MM.1S (cell line): ENCODE results near the gene PSTPIP2.

Source experiments
- DNase-seq: peaks from one replicate; pipeline ENCODE4 v3.0.0-alpha.2; 2015
- H2AFZ ChIP-seq: fragments of 300-600 bp; sonication (generic); 2 replicates; pipeline ENCODE4 v1.6.0; 2016; ENCODE audit warnings: antibody characterized with exemption, low read length
- H3F3A ChIP-seq: fragments of 300-600 bp; sonication (generic); 2 replicates; pipeline ENCODE4 v1.6.1; 2016; ENCODE audit warnings: mild to moderate bottlenecking, antibody characterized with exemption, low read length, moderate library complexity, mixed read lengths; ENCODE audit not compliant: insufficient read depth
- H3K27ac ChIP-seq: fragments of 300-600 bp; sonication (generic); 2 replicates; pipeline ENCODE4 v1.5.1; 2016; ENCODE audit warnings: mild to moderate bottlenecking, low read length
- H3K27me3 ChIP-seq: fragments of 300-600 bp; sonication (generic); replicated peaks from 2 replicates; pipeline ENCODE4 v1.6.0; 2016; ENCODE audit warnings: low read length; ENCODE audit not compliant: insufficient read depth
- H3K36me3 ChIP-seq: fragments of 300-600 bp; sonication (generic); replicated peaks from 2 replicates; pipeline ENCODE4 v1.6.1; 2016; ENCODE audit warnings: mild to moderate bottlenecking, low read length, mixed read lengths; ENCODE audit not compliant: insufficient read depth
- H3K4me1 ChIP-seq: fragments of 300-600 bp; sonication (generic); 2 replicates; pipeline ENCODE4 v1.6.1; 2016; ENCODE audit warnings: low read length, mixed read lengths
- H3K4me2 ChIP-seq: fragments of 300-600 bp; sonication (generic); 2 replicates; pipeline ENCODE4 v1.6.0; 2016; ENCODE audit warnings: low read depth, low read length
- H3K4me3 ChIP-seq: fragments of 300-600 bp; sonication (generic); 2 replicates; pipeline ENCODE4 v1.5.1; 2016; ENCODE audit warnings: low read length, mixed read lengths
- H3K79me2 ChIP-seq: fragments of 300-600 bp; sonication (generic); 2 replicates; pipeline ENCODE4 v1.6.1; 2016; ENCODE audit warnings: mixed run types, low read length, mixed read lengths
- H3K9ac ChIP-seq: fragments of 300-600 bp; sonication (generic); 2 replicates; pipeline ENCODE4 v1.6.1; 2016; ENCODE audit warnings: low read length, mixed read lengths
- H3K9me2 ChIP-seq: fragments of 300-600 bp; sonication (generic); replicated peaks from 2 replicates; pipeline ENCODE4 v1.6.1; 2016; ENCODE audit warnings: mild to moderate bottlenecking, low read length, mixed read lengths; ENCODE audit not compliant: insufficient read depth
- H3K9me3 ChIP-seq: fragments of 300-600 bp; sonication (generic); replicated peaks from 2 replicates; pipeline ENCODE4 v1.6.1; 2016; ENCODE audit warnings: mild to moderate bottlenecking, low read length, mixed read lengths; ENCODE audit not compliant: insufficient read depth
- H4K20me1 ChIP-seq: fragments of 300-600 bp; sonication (generic); 2 replicates; pipeline ENCODE4 v1.6.1; 2016; ENCODE audit warnings: mild to moderate bottlenecking, low read length, moderate library complexity, mixed read lengths; ENCODE audit not compliant: insufficient read depth
- EZH2 ChIP-seq: fragments of 300-600 bp; sonication (generic); optimal IDR thresholded peaks from 2 replicates; pipeline ENCODE3; 2017; ENCODE audit warnings: low read depth, mild to moderate bottlenecking, antibody characterized with exemption, low read length, mixed read lengths
- EZH2phosphoT487 ChIP-seq: fragments of 300-600 bp; sonication (generic); IDR thresholded peaks from 2 replicates; pipeline ENCODE4 v1.6.1; 2018; ENCODE audit warnings: antibody characterized with exemption, low read length
- TF ChIP-seq, protein P1 (sequence below): fragments of 300-600 bp; sonication (generic); IDR thresholded peaks from 2 replicates; pipeline ENCODE4 v1.5.1; 2016; ENCODE audit warnings: antibody characterized with exemption, low read length, mixed read lengths

Gene PSTPIP2

DNA sequence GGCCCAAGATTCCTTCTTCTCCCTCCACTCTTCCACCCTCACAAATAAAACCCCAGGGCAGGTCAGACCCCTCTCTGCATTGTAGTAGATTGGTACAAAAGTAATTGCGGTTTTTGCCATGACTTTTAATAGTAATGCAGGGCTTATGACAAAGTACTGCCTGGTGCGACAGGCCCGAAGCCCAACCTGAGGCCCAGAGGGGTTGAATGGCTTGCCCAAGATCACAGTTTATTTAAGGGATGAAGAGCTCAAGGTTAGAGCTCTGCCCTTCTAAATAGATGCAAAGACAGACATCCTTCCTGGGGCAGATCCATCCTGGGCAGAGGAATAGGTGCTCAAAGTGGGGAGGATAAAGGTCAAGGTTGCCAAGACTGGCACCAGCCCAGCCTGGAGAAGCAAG, 899 bp upstream of the PSTPIP2 start:
- H3K27ac ChIP-seq: no peak overlapping the region
- H3K36me3 ChIP-seq: no peaks in the 10 kb centered on the region
- TF ChIP-seq EZH2 (no peak), EZH2phosphoT487 (no peak)
- TF ChIP-seq, protein P1, sequence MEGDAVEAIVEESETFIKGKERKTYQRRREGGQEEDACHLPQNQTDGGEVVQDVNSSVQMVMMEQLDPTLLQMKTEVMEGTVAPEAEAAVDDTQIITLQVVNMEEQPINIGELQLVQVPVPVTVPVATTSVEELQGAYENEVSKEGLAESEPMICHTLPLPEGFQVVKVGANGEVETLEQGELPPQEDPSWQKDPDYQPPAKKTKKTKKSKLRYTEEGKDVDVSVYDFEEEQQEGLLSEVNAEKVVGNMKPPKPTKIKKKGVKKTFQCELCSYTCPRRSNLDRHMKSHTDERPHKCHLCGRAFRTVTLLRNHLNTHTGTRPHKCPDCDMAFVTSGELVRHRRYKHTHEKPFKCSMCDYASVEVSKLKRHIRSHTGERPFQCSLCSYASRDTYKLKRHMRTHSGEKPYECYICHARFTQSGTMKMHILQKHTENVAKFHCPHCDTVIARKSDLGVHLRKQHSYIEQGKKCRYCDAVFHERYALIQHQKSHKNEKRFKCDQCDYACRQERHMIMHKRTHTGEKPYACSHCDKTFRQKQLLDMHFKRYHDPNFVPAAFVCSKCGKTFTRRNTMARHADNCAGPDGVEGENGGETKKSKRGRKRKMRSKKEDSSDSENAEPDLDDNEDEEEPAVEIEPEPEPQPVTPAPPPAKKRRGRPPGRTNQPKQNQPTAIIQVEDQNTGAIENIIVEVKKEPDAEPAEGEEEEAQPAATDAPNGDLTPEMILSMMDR: no peak
- H3K27me3 ChIP-seq: no peaks in the 10 kb centered on the region
- H3F3A ChIP-seq: peaks cover 14% of the 10 kb centered on the region
- H2AFZ ChIP-seq: no peak overlapping the region
- H3K9ac ChIP-seq: no peak overlapping the region
- DNase-seq: no peak
- H3K4me1 ChIP-seq: no peaks in the 10 kb centered on the region
- H3K9me3 ChIP-seq: no peaks in the 10 kb centered on the region
- no peaks in the 10 kb centered on the region for H4K20me1 ChIP-seq
- H3K79me2 ChIP-seq: 0 out of 2 replicates have a peak, but pooled peaks cover 3% of the 10 kb centered on the region
- H3K4me2 ChIP-seq: no peak overlapping the region; the same call in 1 of the 2 replicates
- no peak overlapping the region for H3K4me3 ChIP-seq
- H3K9me2 ChIP-seq: no peaks in the 10 kb centered on the region

DNA sequence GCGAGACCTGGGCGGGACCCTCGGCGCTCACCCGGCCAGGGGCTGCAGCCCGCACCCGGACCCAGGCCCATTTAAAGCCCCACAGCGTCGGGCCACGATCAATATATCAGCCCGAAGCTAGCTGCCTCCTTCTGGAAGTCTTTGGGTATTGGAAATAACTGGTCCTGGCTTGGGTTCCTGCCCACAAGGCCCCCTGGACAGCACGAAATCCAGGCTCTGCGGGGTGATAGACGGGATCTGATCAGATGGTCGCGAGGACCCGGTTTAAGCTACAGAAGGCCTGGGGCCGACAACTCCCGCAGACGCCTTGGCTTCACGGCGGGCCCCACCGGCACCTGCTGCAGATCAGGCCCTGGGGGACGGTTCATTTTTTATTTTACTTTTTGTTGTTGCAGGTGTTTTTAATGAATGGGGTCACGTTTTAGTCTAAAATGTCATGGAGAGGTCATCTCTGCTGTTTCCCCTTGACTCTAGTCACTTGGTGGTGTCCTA, 362 bp upstream of the PSTPIP2 start:
- Histone ChIP-seq H3K9me2 (no peaks in the 10 kb centered on the region), H3F3A (peaks cover 9% of the 10 kb centered on the region), H3K9me3 (no peaks in the 10 kb centered on the region), H4K20me1 (no peaks in the 10 kb centered on the region), H3K27ac (no peak overlapping the region), H2AFZ (peak overlapping the region; percentile 30), H3K36me3 (no peaks in the 10 kb centered on the region), H3K4me1 (peaks cover 3% of the 10 kb centered on the region; the same call in 1 of the 2 replicates), H3K79me2 (0 out of 2 replicates have a peak, but pooled peaks cover 3% of the 10 kb centered on the region), H3K9ac (peak overlapping the region; percentile 55; the same call in 1 of the 2 replicates), H3K27me3 (no peaks in the 10 kb centered on the region), H3K4me2 (peak overlapping the region; percentile 68), H3K4me3 (peak overlapping the region; percentile 65)
- DNase-seq: no peak
- TF ChIP-seq EZH2 (no peak), EZH2phosphoT487 (no peak)
- TF ChIP-seq, protein P1: no peak

DNA sequence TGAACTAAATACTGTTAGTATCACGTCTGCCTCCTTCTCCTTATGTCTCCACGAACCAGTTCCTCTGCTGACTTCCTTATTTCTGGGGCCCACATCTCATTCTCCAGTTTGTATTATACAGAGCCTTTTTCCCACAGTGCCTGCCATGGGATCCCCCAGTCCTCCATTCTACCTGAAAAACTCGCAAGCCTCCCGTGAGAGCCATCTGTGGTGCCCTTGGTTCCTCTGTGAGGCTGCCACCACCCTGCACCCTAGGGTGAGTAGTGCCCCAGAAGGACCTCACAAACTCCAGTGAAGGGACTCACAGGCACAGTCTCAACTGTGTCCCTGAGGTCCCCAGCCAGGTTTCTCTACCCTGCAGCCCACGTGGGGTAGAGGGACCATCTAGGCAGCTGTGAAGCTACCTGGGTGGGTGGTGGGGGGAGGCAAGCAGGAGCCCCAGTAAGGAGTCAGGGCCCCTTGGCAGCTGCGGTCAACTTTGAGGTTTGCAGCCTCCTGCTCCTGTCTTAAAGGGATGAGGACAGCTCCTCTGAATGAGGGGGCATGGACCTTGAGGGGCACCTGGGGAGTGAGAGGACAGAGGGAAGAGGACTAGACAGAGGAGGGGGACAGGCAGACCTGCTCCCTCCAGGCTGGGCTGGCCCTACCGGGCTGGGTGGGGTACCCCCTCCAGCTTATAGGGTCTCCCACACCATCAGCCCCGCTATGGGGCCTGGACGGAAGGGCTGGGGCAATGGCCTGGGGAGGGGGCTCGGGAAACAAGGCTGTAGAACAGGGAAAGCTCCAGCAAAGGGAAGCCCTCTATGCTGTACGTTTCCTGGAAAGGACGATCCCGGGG, 1.0 kb downstream of the PSTPIP2 start:
- Histone ChIP-seq H3K4me2 (peak overlapping the region; percentile 68; the same call in 1 of the 2 replicates), H3K9ac (peak overlapping the region; percentile 55; the same call in 1 of the 2 replicates), H3K4me3 (peak overlapping the region; percentile 65)

More for the DNA sequence above, 1.0 kb downstream of the PSTPIP2 start:
- Histone ChIP-seq H3K27ac (no peak overlapping the region), H2AFZ (0 out of 2 replicates have a peak overlapping the region, but pooled peaks have one; percentile 30), H3F3A (no peaks in the 10 kb centered on the region; the same call in 1 of the 2 replicates), H3K27me3 (no peaks in the 10 kb centered on the region), H3K36me3 (no peaks in the 10 kb centered on the region), H3K4me1 (peaks cover 3% of the 10 kb centered on the region; the same call in 1 of the 2 replicates), H4K20me1 (no peaks in the 10 kb centered on the region), H3K79me2 (0 out of 2 replicates have a peak, but pooled peaks cover 3% of the 10 kb centered on the region), H3K9me3 (no peaks in the 10 kb centered on the region), H3K9me2 (no peaks in the 10 kb centered on the region)
- no peak for DNase-seq
- TF ChIP-seq EZH2 (no peak), EZH2phosphoT487 (no peak)
- TF ChIP-seq, protein P1: no peak
